GM12872 (cell line): ENCODE measurements around the gene SUGP1.

Experiments used
- CTCF ChIP-seq: IDR thresholded peaks from 3 replicates; pipeline ENCODE4 v1.5.1; 2011; ENCODE audit warnings: low read depth, mild to moderate bottlenecking, low read length, moderate library complexity; ENCODE audit not compliant: insufficient read depth

SUGP1 gene

GRCh38 chr19:19230999-19231398 is 89.3 kb downstream of the SUGP1 start:
- TF ChIP-seq CTCF: no peak

GRCh38 chr19:19229701-19230100 is 90.6 kb downstream of the SUGP1 start:
- TF ChIP-seq CTCF: no peak

GRCh38 chr19:19227217-19227616 is 93.1 kb downstream of the SUGP1 start:
- no peak for TF ChIP-seq CTCF

- no peak for TF ChIP-seq CTCF
Observed at GRCh38 chr19:19226663-19227062, 93.6 kb downstream of the SUGP1 start.

GRCh38 chr19:19226204-19226603 is 94.1 kb downstream of the SUGP1 start:
- no peak for TF ChIP-seq CTCF
